ENCODE results near the gene CAPSL.
"Not testable (repeated sequence)": the region's sequence is repeated elsewhere in the genome, so short reads cannot be mapped to it uniquely, and the experiment has no call there.

CAPSL gene

DNA sequence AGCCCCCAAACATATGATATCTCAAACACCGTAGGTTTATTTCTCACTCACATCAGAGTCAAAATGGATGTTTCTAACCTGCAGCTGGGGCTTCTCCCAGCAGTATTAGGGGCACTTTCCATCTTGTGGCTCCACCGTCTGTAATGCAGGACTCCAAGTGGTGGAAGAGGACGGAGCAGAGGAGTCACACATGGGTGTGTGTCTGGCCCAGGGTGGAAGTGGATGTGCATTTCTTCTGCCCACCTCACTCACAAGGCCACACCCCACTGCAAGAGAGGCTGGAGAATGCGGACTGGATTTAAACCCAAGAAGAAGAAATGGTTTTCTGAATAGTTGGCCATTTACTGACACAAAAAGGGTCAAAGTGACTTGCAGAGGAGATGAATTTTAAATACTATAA lies 67.8 kb downstream of the CAPSL start:
- no peak for DNase-seq

DNA sequence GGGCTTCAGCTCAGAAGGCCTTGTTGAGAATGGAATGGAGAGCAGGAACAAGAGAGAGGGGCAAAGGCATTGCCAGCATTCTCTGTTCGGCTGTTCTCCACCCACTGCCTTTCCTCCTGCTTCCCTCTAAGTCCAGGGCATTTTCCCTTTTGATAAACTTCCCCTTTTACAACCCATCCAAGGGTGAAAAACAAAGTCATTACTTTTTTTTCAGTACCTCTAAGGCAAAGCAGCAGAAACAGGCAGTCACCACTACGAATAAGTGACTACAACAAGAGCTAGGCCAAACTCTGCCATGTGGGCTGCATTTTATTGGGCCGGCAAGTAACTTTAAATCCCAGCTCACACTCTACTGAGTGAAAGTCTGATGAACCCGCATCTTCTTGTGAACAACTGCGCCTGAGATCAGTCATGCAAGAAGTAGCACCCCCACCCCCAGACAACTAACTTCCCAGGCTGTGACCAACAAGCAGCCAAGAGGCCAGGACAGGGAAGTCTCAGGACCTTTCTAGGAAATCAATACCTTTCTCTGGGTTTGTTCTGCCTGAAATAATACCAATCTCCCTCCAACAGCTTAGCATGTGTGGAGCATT lies 68.6 kb downstream of the CAPSL start:
- DNase-seq, result no peak

DNA sequence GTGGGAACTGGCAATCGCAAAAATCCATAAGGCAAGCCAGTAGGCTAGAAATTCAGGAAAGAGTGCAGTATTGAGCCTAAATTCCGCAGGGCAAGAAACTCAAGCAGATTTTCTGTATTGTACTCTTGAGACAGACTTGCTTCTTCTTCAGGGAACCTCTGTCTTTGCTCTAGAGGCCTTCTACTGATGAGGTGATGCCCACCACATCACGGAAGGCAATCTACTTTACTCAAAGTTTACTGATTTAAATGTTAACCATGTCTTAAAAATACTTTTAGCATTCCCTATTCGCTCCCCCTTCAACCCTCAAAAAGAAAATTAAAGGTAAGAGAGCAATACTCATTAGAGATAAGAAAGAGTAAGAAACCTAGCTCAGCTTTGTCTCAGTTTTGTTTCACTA lies 70.4 kb downstream of the CAPSL start:
- DNase-seq, result no peak

DNA sequence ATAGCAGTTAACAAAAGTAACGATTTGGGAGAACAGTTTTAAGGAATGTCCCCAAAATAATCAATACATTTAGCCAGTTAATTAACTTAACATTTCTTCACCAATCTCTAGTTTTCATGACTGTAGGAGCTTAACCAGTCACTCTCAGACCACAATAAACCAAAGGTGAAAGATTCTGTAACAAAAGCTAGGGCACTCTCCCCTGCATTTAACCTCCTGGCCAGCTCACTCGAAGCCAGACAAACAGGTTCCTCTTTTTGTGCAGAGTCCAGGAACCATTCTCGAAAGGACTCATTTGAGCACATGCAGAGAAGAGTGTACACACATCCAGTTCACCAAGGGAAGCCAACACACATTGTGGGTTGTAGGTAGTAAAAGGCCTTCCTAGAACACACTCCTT lies 75.3 kb downstream of the CAPSL start:
- DNase-seq, result no peak

DNA sequence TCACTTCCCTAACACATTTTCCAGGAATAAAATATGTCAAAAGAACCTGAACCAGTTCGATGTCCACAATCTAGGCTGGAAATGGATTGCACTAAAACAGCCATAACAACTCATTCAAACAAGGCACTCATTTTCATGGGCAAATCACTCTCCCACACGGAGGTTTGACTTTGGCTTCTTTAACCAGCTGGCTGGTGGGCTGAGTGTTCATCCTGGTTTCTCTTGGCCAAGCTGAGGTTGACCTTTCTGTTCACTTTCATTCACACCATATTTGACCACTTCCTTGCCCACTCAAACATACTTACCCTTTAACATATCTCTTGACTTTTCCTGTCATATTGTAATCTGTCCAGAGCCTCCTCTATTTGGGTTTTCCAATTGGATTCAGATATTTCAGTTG lies 76.3 kb downstream of the CAPSL start:
- DNase-seq, result no peak

DNA sequence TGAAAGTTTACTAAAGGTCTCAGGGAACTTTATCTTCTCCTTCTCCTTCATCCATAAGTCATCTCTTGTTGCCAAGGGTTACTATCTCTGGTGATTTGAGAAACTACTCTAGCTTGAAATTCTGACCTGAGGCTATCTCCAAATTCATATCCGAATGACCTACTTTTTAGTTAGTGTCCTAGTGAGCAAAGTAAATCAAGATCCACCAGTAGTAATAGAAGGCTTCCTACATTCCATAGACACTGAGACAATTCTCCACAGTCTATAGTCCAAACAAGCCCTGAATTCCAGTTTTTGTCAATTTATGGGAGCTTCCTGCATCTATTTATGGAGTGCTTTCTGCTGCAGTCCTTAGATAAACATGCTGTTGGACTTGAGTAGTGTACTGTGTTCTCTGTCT lies 76.7 kb downstream of the CAPSL start:
- DNase-seq, result no peak

DNA sequence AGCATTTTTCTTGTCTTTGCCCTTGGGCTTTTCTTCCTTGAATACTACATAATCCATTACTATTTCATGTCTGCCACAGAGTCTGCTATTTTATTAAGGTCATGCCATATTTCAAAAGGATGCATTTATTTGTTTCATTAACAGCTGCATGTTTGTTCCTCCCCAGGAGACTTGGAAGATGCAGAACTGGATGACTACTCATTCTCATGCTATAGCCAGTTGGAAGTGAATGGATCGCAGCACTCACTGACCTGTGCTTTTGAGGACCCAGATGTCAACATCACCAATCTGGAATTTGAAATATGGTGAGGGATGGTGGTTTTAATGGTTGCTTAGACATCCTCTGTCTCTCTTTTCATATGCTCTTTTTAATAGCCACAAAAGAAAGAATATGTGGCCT lies 77.7 kb downstream of the CAPSL start:
- DNase-seq, result no peak

DNA sequence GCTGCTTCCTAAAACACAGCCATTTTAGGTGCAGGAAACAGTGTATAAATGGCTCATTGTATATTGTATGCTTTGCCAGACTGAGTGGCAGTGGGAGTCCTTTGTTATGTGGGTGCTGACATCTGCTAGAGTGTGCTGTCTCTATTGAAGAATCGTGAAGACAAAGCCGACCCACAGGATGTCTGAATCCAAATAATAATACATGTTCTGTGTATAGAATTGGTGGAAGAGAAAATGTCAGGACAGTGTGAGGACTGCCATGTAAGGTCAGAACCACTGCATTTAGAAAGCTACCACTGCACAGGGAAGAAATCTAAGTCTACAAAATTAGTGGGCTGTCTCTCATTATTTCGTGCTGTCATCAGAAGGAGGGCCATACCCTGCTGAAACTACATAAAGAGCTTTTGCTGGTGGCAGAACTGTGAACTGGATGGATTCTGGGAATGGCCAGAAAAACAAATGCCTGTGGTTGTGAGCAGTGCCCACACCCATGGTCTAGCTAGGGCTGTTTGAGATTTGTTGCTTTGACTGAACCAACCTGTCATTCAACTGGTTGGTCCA lies 79.2 kb downstream of the CAPSL start:
- DNase-seq, result no peak

DNA sequence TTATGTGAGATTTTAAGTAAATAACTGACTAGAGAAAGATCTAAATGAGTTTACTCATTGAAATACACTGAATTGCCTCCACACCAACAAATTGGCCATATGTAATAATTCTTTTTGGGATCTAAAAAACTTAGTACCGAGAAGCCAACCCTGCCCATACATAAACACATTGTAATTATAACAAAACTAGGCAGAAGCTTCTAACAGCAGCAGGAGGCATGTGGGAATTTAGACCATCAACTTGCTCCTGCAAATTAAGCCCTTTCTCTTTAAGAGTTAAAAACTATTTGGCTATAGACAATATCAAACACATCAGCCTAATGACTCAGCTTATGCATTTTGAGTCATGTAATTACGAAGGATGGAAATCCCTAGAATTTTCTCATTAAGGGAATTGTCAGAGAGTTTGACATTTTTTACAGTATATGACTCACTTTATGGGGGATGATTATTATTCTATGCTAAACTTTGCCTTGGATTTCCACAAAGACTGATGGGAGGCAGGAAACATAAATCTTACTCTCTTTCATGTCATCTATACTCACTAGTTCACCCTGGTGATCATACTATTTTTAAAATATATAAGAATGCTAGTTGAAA lies 80.7 kb downstream of the CAPSL start:
- DNase-seq, result no peak

DNA sequence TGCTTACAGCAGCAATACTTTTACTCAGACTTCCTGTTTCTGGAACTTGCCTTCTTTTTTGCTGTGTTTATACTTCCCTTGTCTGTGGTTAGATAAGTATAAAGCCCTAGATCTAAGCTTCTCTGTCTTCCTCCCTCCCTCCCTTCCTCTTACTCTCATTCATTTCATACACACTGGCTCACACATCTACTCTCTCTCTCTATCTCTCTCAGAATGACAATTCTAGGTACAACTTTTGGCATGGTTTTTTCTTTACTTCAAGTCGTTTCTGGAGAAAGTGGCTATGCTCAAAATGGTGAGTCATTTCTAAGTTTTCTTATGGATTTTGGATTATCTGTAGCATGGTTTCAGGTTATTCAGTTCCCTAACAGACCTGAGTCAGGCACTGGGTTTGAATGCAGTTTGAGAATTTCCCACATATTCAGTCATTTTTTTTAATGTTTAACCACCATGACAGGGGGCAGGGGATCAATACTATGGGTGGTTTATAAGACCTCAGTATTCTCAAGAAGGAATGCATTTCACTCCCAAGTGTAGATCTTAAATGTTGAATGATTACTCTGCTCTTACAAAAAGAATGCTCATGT lies 81.6 kb downstream of the CAPSL start, which contains the start of gene IL7R:
IL7R (plus strand) TSS at position 127 of the 587 bp plus-strand sequence; CDS start at position 214, 87 bp downstream.
- no peak for DNase-seq

DNA sequence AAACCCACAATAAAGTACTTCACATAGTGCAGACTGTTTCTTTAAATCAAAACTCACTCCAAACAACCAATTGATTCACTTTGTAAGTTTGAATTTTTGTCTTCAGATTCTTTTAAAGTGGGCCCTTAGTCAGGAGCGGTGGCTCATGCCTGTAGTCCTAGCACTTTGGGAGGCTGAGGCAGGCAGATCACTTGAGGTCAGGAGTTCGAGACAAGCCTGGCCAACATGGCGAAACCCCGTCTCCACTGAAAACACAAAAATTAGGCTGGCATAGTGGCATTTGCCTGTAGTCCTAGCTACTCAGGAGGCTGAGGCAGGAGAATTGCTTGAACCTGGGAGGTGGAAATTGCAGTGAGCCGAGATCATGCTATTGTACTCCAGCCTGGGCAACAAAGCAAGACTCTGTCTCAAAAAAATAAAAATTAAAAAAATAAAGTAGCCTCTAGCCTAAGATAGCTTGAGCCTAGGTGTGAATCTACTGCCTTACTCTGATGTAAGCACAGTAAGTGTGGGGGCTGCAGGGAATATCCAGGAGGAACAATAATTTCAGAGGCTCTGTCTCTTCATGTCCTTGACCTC lies 82.1 kb downstream of the CAPSL start:
- DNase-seq, result not testable (repeated sequence)

DNA sequence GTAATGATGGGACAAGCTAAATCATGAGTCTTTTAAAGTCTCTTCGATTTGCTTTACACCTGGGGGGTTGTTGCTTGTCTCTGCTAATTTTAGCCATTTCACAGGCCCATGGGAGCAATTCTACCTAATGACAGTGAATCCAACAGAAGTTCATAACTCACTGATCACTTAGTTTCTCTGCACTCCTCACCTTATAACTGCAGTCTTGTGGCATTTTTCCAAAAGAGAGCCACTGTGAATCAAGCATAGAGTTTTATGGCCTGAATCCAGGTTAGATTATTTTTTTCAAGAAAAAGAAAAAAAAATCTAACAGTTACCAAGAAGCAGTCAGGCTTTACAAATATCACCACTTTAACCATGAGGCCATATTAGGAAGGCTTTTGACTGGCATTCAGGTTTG lies 83.2 kb downstream of the CAPSL start:
- DNase-seq, result no peak

All from NCI-H345 (cell line).